WTC11 (cell line): Measurements from ENCODE around the gene MTCL1. TPM values are rescaled to one million over a fixed set of nuclear protein-coding genes. Genes with fewer than 3 reads are reported as not detected.

ENCODE experiments used
- ATAC-seq: fragments of 200-7000 bp; cut with Tn5 transposase; 2 replicates; pipeline ENCODE4 v1.10.0; 2021; ENCODE audit warnings: mild to moderate bottlenecking, moderate library complexity
- CTCF ChIA-PET: fragments of 300-600 bp; sonication (Branson Sonifier 250); formaldehyde crosslinking; loops from one replicate; lab custom pipeline; 2021; ENCODE audit warnings: antibody characterized with exemption; lab: Charles Lee
- POLR2A ChIA-PET: fragments of 350-600 bp; sonication (Branson Sonifier 250); formaldehyde crosslinking; loops from one replicate; lab custom pipeline; 2021; ENCODE audit warnings: antibody characterized with exemption; lab: Charles Lee
- DNase-seq: peaks from one replicate; pipeline ENCODE4 v3.0.0; 2021; ENCODE audit warnings: low spot score
- H3K27ac Mint-ChIP-seq: 2 replicates; pipeline ENCODE4 v1.8.0; 2021; ENCODE audit warnings: mixed read lengths
- H3K27me3 Mint-ChIP-seq: 2 replicates; pipeline ENCODE4 v1.8.0; 2021; ENCODE audit warnings: low read depth, mild to moderate bottlenecking, moderate library complexity, mixed read lengths
- H3K36me3 Mint-ChIP-seq: 2 replicates; pipeline ENCODE4 v1.8.0; 2021; ENCODE audit warnings: mixed read lengths
- H3K4me1 Mint-ChIP-seq: 2 replicates; pipeline ENCODE4 v1.8.0; 2022; ENCODE audit warnings: mixed read lengths
- H3K4me3 Mint-ChIP-seq: 2 replicates; pipeline ENCODE4 v1.8.0; 2021; ENCODE audit warnings: mild to moderate bottlenecking, moderate library complexity, mixed read lengths
- H3K9me3 Mint-ChIP-seq: 2 replicates; pipeline ENCODE4 v1.8.0; 2021; ENCODE audit warnings: mixed read lengths
- ATF3 ChIP-seq: sonication (generic); formaldehyde crosslinking; conservative IDR thresholded peaks from 2 replicates; pipeline ENCODE4 v1.8.1; 2022; ENCODE audit warnings: mild to moderate bottlenecking, missing genetic modification reagents
- E2F5 ChIP-seq: sonication (generic); formaldehyde crosslinking; IDR thresholded peaks from 2 replicates; pipeline ENCODE4 v1.8.1; 2022; ENCODE audit warnings: mild to moderate bottlenecking, moderate library complexity, missing genetic modification reagents
- FOXK1 ChIP-seq: sonication (generic); formaldehyde crosslinking; IDR thresholded peaks from 2 replicates; pipeline ENCODE4 v1.8.0; 2022; ENCODE audit warnings: mild to moderate bottlenecking, moderate library complexity, missing genetic modification reagents
- FOXP4 ChIP-seq: sonication (generic); formaldehyde crosslinking; IDR thresholded peaks from 2 replicates; pipeline ENCODE4 v1.8.0; 2022; ENCODE audit warnings: mild to moderate bottlenecking, missing genetic modification reagents
- HMGXB4 ChIP-seq: sonication (generic); formaldehyde crosslinking; IDR thresholded peaks from 2 replicates; pipeline ENCODE4 v1.8.1; 2023; ENCODE audit warnings: mild to moderate bottlenecking, moderate library complexity, missing genetic modification reagents
- MAX ChIP-seq: sonication (generic); formaldehyde crosslinking; IDR thresholded peaks from 2 replicates; pipeline ENCODE4 v1.8.0; 2022; ENCODE audit warnings: mild to moderate bottlenecking, missing genetic modification reagents
- NFYB ChIP-seq: sonication (generic); formaldehyde crosslinking; conservative IDR thresholded peaks from 2 replicates; pipeline ENCODE4 v1.8.0; 2022; ENCODE audit warnings: low read depth, missing genetic modification reagents
- NR2C2 ChIP-seq: sonication (generic); formaldehyde crosslinking; IDR thresholded peaks from 2 replicates; pipeline ENCODE4 v1.8.0; 2022; ENCODE audit warnings: mild to moderate bottlenecking, missing genetic modification reagents
- PREB ChIP-seq: sonication (generic); formaldehyde crosslinking; IDR thresholded peaks from 2 replicates; pipeline ENCODE4 v1.8.1; 2022; ENCODE audit warnings: mild to moderate bottlenecking, missing genetic modification reagents, moderate library complexity, borderline replicate concordance
- SP1 ChIP-seq: sonication (generic); formaldehyde crosslinking; conservative IDR thresholded peaks from 2 replicates; pipeline ENCODE4 v1.8.1; 2022; ENCODE audit warnings: missing genetic modification reagents
- ZNF423 ChIP-seq: fragments of 250-450 bp; sonication (Bioruptor Pico); IDR thresholded peaks from 2 replicates; pipeline ENCODE4 v2.1.2; 2022; ENCODE audit warnings: mild to moderate bottlenecking, moderate library complexity
- total RNA-seq: library from RNA; stranded (reverse); gene quantifications from 3 replicates; pipeline ENCODE4 v1.2.3, GENCODE V29; 2021

Gene MTCL1
- total RNA-seq, 1 experiment from 2014 or later = 64.3 TPM

GRCh38 chr18:8704361-8705237 is 757 bp upstream of the MTCL1 start:
- ATAC-seq (peak; percentile 69), DNase-seq (peak; percentile 82)
- Mint-ChIP-seq H3K9me3 (no peaks in the 10 kb centered on the region), H3K27ac (peak overlapping the region; percentile 68), H3K27me3 (peaks cover 19% of the 10 kb centered on the region), H3K4me3 (peak overlapping the region; percentile 80), H3K36me3 (peaks cover 5% of the 10 kb centered on the region), H3K4me1 (peaks cover 47% of the 10 kb centered on the region)
- CTCF ChIA-PET = interaction anchor here (0.8 to 5.1 kb wide), 5 partner anchors 8 to 283 kb away, joined by 3 to 28 read pairs (median 10); no protein-coding TSS in a partner anchor
- POLR2A ChIA-PET = interaction anchor here (1.1 kb wide), 1 partner anchor 142 kb away, joined by 3 read pairs; no protein-coding TSS in a partner anchor
- 0 out of 2 replicates have a peak, but pooled peaks have one; percentile 28 for TF ChIP-seq E2F5 (CRISPR knock-in tag)
- TF ChIP-seq FOXK1 (CRISPR knock-in tag) = peak; percentile 56; the same call in 1 of the 2 replicates
- TF ChIP-seq ZNF423 = peak; percentile 92
- TF ChIP-seq NFYB = no peak
- TF ChIP-seq MAX (CRISPR knock-in tag) = peak; percentile 25; the same call in 1 of the 2 replicates
- TF ChIP-seq FOXP4 (CRISPR knock-in tag) = 0 out of 2 replicates have a peak, but pooled peaks have one; percentile 62
- TF ChIP-seq ATF3 = no peak

GRCh38 chr18:8705961-8706790 is 820 bp downstream of the MTCL1 start:
- peaks cover 47% of the 10 kb centered on the region for H3K4me1 Mint-ChIP-seq
- peak; percentile 42; the same call in 1 of the 2 replicates for TF ChIP-seq HMGXB4 (CRISPR knock-in tag)
- no peak for TF ChIP-seq SP1 (CRISPR knock-in tag)
- TF ChIP-seq PREB (CRISPR knock-in tag) = no peak
- TF ChIP-seq NR2C2 (CRISPR knock-in tag) = no peak
- POLR2A ChIA-PET = interaction anchor here (0.5 to 1.7 kb wide), 2 partner anchors 10 to 88 kb away, joined by 3 to 5 read pairs; no protein-coding TSS in a partner anchor
- ATAC-seq = no peak
- H3K4me3 Mint-ChIP-seq = peak overlapping the region; percentile 99
- H3K9me3 Mint-ChIP-seq = 0 out of 2 replicates have a peak, but pooled peaks cover 3% of the 10 kb centered on the region
- peak; percentile 21 for DNase-seq
- CTCF ChIA-PET = interaction anchor here (0.6 to 5.1 kb wide), 11 partner anchors 10 to 281 kb away, joined by 3 to 28 read pairs (median 6); no protein-coding TSS in a partner anchor
- no peak overlapping the region for H3K27ac Mint-ChIP-seq
- peaks cover 7% of the 10 kb centered on the region for H3K36me3 Mint-ChIP-seq
- H3K27me3 Mint-ChIP-seq = peaks cover 19% of the 10 kb centered on the region
